Measurements from ENCODE around the gene ALCAM.

Gene ALCAM

DNA sequence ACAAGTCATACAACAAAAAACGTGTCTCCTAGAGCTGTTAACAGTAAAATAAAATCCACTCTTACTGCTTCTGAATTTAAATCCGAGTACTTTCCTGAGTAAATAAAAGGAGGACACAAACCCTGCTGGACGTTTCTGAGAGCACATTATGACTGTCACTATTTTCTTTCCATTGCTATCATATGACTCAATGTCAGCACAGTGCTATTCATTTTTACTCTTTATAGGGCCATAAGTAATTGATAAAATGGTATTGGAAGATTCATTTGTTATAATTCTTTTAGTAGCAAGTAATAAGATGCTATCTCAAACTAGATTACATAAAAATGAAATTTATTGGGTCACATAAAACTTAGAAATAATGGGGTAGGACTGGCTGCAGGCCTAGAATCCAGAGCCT, 68.6 kb downstream of the ALCAM start:
- no peak for DNase-seq

GRCh38 chr3:105436687-105437086, 70.0 kb downstream of the ALCAM start:
- no peak for DNase-seq

DNA sequence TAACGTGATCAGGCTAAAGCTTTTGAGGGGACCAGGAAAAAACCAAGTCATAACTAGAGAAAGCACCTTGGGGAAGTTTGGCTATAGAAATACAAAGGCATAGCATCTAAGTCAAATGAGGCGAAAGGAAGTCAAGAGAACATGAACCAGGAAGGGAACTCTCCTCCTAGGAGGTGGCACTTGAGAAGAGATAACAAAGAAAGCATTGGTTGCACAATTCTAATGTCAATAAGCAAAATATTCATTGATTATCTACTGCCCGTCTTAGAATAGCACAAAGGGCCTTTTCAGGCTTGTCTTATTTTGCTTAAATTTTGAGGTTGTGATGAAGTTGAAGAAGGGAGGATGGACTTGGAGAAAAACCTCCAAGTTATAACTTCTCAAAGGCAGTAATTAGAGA, 73.4 kb downstream of the ALCAM start:
- no peak for DNase-seq

DNA sequence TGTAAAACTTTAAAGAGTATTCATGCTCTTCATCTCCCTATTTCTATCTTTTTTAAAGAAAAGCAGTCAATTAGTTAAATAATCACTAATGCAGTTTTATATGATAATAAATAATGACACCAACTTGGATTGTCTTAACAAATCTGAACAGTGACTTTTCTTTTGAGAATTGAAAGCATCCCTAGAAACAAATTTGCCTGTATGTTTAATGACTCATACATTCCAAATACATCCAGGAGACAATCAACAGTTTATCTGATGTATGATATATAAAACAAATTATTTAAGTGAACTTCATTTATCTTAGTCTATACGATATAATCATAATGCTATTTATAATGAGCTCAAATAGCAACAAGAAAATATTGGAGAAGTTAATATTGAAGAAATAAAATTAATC, 78.0 kb downstream of the ALCAM start:
- no peak for DNase-seq

GRCh38 chr3:105448338-105448982, 81.8 kb downstream of the ALCAM start:
- DNase-seq = no peak

GRCh38 chr3:105449414-105449813, 82.7 kb downstream of the ALCAM start:
- no peak for DNase-seq

DNA sequence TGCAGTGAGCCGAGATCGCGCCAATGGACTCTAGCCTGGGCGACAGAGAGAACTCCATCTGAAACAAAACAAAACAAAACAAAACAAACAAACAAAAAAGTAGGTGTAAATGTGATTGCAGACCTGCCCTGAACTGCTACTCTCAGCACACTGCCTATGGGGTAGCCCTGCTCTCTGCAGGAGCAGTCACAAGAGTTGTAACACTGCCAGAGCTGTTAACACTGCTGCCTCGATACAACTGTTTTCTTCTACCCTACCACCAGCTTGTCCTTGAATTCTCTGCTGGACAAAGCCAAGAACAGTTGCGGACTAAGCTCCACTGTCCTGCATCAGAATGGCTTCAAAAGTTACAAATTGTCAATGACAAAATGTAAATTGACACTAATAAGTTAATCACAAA, 89.3 kb downstream of the ALCAM start:
- no peak for DNase-seq

GRCh38 chr3:105458518-105459215, 92.0 kb downstream of the ALCAM start:
- DNase-seq = no peak

DNA sequence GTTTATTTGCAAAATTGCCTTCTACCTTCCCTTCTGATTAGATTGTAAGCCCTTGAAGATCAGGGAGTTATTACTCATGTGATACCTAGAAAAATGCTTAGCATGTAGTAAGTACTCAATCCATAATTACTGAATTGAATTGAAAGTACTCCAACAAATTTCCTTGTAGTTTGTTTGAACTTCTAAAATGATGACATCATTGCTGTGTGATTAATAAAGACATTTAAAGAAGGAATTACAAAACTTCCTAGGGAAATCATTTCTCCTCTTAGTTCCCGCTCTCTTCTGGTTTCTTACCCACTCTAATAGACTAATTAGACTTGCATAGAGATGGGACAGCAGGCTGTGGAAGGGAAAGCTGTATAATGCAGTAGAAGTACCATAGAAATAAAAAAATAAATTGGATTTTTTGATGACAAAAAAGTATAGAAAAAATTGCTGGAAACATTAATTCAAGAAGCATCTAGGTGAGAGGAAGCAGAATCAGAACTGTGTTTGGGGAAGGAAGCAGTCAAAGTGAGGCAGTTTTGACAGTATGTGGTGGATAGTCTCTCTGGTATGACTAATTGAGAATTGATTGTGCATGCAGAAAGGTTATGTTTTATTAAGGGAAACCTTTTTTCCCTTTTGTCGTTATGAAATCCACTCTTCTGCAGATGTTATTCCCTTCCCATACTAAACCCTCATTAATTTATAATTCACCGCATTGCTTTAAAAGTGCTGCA, 93.0 kb downstream of the ALCAM start:
- peak; percentile 40 for DNase-seq

DNA sequence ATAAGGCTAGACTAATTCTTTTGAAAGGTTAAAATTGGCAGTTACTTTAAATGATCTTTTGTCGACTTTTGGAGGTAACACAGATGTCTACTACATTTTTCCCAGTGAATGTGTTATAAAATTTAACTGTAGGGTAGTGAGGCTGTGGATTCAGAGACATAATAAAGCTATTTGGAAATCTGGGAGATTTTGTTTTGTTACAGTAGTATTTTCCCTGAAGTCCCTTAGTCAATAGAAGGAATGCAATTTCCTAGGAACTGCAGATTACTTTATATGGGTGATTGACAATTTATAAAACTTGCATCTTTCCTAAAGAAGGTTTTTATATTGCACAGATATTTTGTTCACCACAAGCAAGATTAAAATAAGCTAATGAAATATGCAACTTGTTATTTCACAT, 96.9 kb downstream of the ALCAM start:
- DNase-seq = no peak

DNA sequence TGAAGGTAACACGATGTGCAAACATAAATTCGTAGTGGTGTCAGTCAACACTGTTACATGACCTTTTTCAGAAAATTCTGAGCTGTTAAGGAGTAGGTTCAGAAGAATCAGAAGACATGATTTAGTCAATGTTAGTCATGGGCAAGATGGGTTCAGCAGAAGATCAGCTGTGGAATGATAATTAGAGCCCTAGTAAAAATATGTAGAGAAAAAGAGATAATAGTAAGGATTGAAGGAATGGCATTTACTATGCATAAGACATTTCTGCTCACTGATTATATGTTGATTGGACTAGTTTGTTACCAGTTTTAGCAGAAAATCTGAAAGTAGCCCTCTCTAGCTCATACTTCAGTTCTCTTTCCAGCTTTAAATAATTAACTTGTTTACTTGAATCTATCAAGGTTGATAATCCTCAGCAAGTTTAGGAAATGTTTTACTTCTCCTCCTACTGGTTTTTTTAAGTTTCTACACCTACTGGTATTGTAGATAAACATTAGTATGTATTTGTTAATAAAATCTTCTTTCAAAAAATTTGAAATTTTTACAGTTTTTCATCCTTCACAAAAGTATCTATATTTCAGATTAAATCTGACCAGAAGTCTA, 98.6 kb downstream of the ALCAM start:
- no peak for DNase-seq

DNA sequence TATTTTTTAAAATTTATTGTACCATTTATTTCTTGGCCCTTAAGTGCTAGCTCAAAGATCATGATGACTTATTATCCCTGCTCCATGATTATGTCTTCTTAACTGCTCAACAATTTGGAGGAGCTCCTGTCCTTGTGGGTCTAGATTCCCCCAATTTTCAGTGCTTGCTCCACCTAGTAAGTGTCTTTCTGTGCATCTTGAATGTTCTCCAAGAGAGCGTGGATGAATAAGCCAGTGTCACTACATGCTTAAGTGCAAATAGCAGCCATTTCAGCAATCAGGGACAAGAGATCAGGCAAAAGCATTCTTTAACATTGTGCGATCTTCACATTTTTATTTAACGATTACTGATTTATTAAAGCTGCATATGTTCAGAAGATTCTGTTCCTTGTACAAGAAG, 99.4 kb downstream of the ALCAM start:
- no peak for DNase-seq

DNA sequence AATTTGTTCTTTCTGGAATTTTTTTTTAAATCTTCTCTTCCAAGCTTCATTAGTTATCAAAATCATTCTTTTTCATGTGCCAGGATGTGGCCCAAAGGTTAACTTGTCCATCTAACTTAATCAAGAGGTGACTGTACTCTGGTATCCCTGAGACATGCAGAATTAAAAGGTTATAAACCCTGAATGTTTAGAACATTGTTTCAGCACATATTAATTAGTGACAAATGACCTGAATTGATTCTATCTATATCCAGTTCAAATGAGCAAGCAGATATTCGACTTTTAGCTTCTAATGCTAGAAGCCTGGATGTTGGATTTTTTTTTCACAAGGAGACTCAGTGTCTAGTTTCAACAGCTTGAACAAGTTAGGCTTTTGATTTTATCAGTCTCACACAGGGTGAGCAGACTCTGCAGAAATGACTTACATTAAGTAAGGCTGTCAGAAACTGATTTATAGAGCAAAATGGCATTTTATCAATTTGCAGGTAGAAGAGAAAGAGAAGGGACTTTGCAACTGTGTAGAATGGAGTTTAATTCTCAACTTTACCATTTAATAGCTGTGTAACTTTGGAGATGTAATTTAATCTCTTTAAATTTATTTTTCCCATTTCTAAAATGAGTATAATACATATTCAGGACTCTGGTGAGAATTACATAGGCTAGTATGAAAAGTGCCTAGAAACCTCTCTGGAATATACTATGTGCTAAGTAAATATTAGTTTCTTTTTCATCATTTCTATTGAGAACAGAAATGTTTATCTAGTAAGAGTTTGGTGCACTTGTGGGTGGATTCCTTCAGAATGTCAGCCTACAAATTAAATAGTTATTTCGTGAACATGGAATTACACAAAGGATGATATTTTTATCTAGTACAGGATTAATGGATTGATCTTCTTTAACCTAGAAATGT, 100.0 kb downstream of the ALCAM start:
- no peak for DNase-seq

DNA sequence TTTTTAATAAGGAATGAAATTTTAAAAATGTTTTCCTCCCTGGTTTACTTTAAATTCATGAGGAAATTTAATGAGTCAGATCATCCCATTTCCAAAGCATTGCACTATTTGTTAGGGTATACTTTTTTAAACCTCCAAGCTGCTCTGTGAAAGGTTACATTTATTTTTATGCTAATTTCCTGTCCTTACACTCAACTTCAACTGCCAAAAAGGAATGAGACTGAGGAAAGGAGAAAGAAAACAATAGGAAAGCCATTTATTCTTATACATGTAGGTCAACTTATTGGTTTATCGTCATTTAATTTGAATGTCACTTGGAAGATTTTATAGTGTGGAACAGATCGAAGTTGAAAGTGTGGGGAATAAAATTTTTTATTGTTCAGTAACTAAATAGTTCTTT, 104.1 kb downstream of the ALCAM start:
- DNase-seq = no peak

DNA sequence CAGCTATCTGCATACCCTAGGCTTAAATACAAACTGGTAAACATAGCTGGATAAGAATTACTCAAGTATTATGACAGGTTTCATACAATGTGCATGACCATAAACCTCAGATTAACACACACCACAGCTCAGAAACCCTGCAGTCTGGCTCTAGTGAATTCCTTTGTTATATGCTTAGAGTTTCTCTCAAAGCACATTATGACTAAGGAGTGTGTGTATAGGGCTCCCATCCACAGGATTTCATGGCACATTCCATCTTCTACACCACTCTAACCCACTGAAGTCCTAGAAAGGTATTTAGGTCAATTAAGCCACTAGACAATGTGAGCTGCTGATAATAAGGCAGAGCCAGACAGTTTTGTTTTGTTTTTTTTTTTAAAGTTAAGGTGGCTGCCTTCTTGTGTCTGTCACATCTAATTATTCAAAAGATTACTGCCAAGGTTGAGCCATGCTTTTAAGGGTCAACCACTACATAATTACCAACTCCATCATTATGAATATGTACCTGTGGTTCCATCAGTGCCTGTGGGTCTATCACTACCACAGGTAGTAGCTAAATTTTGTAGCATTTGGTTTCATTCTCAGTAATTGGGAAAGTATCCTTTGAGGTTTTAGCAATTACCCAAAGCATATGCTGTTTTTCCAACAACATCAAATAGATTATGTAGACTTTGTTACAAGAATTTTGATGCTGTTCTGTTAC, 107.0 kb downstream of the ALCAM start:
- no peak for DNase-seq

DNA sequence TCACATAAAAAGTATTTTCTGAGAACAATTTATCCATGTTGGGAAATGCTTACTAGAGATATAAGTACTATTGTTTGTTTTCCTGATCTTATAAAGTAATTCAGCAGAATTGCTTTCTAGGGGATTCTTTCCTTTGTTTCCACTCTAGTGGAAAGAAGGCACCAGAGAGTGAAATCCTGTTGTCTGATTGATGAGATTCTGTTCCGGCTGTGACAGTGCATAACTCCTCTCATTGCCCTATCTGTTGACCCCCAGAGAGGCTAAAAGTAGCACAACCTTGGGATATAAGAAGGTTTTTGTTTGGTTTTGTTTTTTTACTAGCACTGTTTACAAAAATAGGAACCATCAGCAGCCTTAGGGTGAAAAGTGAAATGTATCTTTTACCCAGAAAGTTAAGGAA, 114.1 kb downstream of the ALCAM start:
- DNase-seq = no peak

- no peak for DNase-seq
These were observed 116.8 kb downstream of the ALCAM start for GRCh38 chr3:105483476-105483875.

DNA sequence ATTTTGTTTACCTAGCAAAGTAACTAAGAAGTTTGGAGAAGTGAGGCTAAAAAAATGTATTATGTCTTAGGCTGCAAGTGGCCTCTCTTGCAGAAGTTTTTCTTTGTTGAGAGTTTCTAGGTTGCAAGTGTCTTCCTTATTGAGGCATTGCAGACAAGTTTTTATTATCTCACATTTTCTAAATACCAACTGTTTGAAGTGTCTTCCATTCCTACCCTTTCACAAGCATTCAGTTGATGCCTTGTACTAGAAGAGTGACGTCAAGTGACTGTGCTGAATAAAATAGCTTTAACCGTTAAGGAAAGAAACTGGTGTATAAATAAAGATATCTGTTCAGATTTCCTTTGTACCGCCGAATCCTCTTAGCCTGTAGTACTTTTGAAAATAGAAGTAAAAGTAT, 123.3 kb downstream of the ALCAM start:
- no peak for DNase-seq

DNA sequence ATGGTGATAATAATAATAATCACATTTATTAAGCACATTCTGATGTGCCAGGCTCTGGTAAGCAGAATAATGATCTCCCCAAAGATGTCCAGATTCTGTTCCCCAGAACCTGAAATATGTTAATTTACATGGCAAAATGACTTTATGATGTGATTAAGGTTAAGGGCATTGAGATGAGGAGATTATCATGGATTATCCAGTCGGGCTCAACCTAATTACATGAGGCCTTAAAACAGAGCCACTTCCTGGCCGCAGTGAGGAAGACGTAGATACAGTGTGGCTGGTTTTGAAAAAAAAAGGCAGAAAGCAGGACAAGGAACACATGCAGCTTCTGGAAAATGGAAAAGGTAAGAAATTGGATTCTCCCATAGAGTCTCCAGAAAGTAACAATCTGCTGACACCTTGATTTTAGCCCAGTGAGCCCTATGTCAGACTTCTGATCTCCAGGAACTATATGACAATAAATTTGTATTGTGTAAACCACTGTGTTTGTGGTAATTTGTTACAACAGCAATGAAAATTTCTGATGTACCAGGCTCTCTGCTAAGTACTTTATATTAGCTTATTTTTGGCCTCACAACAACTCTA, 126.7 kb downstream of the ALCAM start:
- no peak for DNase-seq

- DNase-seq = no peak
These were observed 128.3 kb downstream of the ALCAM start for GRCh38 chr3:105495021-105495420.

DNA sequence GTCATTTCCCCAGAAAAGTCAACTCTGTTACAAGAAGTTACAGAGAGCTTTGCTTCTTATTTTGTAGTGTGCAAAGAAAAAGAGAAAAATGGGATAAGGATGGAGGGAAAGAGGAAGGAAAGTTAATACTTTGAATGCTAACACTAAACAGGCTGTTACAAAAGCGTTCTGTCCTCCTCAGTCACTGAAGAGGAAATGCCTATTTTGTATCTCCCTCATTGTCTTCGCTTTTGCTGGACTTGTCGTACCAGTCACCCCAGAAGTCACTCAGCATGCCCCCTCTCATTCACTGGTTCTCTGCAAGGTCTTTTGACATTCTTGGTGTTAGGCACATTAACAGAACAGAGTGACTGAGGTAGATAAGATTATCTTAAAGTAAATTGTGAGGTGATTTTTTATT, 129.6 kb downstream of the ALCAM start:
- DNase-seq = no peak

DNA sequence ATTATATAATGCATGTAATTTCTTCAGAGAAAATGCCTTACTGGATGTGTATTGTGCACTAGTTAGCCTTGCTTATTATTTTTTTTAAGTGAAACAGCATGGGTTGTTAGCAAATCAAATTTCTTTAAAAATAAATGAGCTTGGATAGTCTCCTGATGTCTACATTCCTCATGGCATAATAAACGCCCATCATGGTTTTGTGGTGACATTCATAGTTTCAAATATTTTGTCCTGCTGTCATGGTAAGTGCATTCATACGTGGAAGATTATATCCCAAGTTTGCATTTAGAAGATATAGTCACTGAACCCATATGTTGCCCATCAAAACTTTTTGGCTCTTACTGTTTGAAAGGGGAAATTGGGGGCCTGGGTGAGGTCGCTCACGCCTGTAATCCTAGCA, 130.7 kb downstream of the ALCAM start:
- DNase-seq = no peak

All from inflammatory macrophage treated with lipopolysaccharide for 4 hours (primary cell).